ENCODE data around the gene ZNF618. TPM values are rescaled to one million over a fixed set of nuclear protein-coding genes. Genes with fewer than 3 reads are reported as not detected.

ZNF618 gene
- total RNA-seq, 5 donors from 2014 or later (not counting 1 experiment from before 2014, with no cell fraction given) = 0.73 to 3.0 (median 1.4) TPM

GRCh38 chr9:114057161-114057885 is 181.2 kb downstream of the ZNF618 start:
- H3K27me3 ChIP-seq (replicated peaks in 1 of 2; ENCODE audit: control insufficient read depth in 2 of 2, extremely low read depth in 1 of 2, insufficient read depth in 2 of 2, low read length in 1 of 2) = peaks cover 0 to 13% of the 10 kb centered on the region in 2 experiments
- CTCF ChIA-PET = no interaction called here
- Mint-ChIP-seq H3K4me1 (no peaks in the 10 kb centered on the region), H3K27me3 (peaks cover 6 to 9% of the 10 kb centered on the region in 2 donors), H3K4me3 (no peak overlapping the region), H3K27ac (no peak overlapping the region), H3K36me3 (no peaks in the 10 kb centered on the region), H3K9me3 (no peaks in the 10 kb centered on the region)
- POLR2A ChIA-PET = no interaction called here
- ATAC-seq (replicated peaks in 1 of 4) (no peak), DNase-seq (no peak)
- no peaks in the 10 kb centered on the region for H3K4me1 ChIP-seq (ENCODE audit: control insufficient read depth in 1 of 2, extremely low read depth in 1 of 2, insufficient read depth in 2 of 2, low read length in 2 of 2)
- H3K27ac ChIP-seq (ENCODE audit: low read length) = no peak overlapping the region
- 17% methylated on average over 1 of the region's 7 CpGs for WGBS (ENCODE audit: insufficient coverage)
- H3K36me3 ChIP-seq (ENCODE audit: control insufficient read depth in 2 of 2, extremely low read depth in 1 of 2, insufficient read depth in 1 of 2, low read length in 1 of 2) = no peaks in the 10 kb centered on the region
- no peak overlapping the region for H3K4me3 ChIP-seq (ENCODE audit: control insufficient read depth in 1 of 2, extremely low read depth in 1 of 2, low read length in 1 of 2)
- H3K9me3 ChIP-seq = no peaks in the 10 kb centered on the region

GRCh38 chr9:114058688-114059046 is 182.6 kb downstream of the ZNF618 start:
- CTCF ChIA-PET = no interaction called here
- H3K27ac Mint-ChIP-seq = no peak overlapping the region

GRCh38 chr9:114059047-114059803 is 183.1 kb downstream of the ZNF618 start:
- peaks cover 0 to 19% of the 10 kb centered on the region in 2 experiments for H3K27me3 ChIP-seq (replicated peaks in 1 of 2; ENCODE audit: control insufficient read depth in 2 of 2, extremely low read depth in 1 of 2, insufficient read depth in 2 of 2, low read length in 1 of 2)
- no peaks in the 10 kb centered on the region for H3K36me3 Mint-ChIP-seq
- POLR2A ChIA-PET = no interaction called here
- H3K9me3 Mint-ChIP-seq = no peaks in the 10 kb centered on the region
- peaks cover 16 to 19% of the 10 kb centered on the region in 2 donors for H3K27me3 Mint-ChIP-seq
- H3K4me1 Mint-ChIP-seq = no peaks in the 10 kb centered on the region
- 77% methylated on average over 2 of the region's 8 CpGs for WGBS (ENCODE audit: insufficient coverage)
- H3K27ac ChIP-seq (ENCODE audit: low read length) = no peak overlapping the region
- H3K9me3 ChIP-seq = no peaks in the 10 kb centered on the region
- no peak overlapping the region for H3K4me3 ChIP-seq (ENCODE audit: control insufficient read depth in 1 of 2, extremely low read depth in 1 of 2, low read length in 1 of 2)
- no peaks in the 10 kb centered on the region for H3K36me3 ChIP-seq (ENCODE audit: control insufficient read depth in 2 of 2, extremely low read depth in 1 of 2, insufficient read depth in 1 of 2, low read length in 1 of 2)
- H3K4me1 ChIP-seq (ENCODE audit: control insufficient read depth in 1 of 2, extremely low read depth in 1 of 2, insufficient read depth in 2 of 2, low read length in 2 of 2) = no peaks in the 10 kb centered on the region
- no peak overlapping the region for H3K27ac Mint-ChIP-seq
- CTCF ChIA-PET = no interaction called here
- no peak for ATAC-seq (replicated peaks in 1 of 4)
- DNase-seq = no peak
- no peak overlapping the region for H3K4me3 Mint-ChIP-seq

More at GRCh38 chr9:114058688-114059046, 182.6 kb downstream of the ZNF618 start:
- DNase-seq = no peak
- Mint-ChIP-seq H3K27me3 (peaks cover 16 to 18% of the 10 kb centered on the region in 2 donors), H3K9me3 (no peaks in the 10 kb centered on the region), H3K4me3 (no peak overlapping the region), H3K36me3 (no peaks in the 10 kb centered on the region), H3K4me1 (no peaks in the 10 kb centered on the region)
- ATAC-seq (replicated peaks in 1 of 4) = no peak
- Histone ChIP-seq H3K4me1 (ENCODE audit: control insufficient read depth in 1 of 2, extremely low read depth in 1 of 2, insufficient read depth in 2 of 2, low read length in 2 of 2) (no peaks in the 10 kb centered on the region), H3K36me3 (ENCODE audit: control insufficient read depth in 2 of 2, extremely low read depth in 1 of 2, insufficient read depth in 1 of 2, low read length in 1 of 2) (no peaks in the 10 kb centered on the region), H3K4me3 (ENCODE audit: control insufficient read depth in 1 of 2, extremely low read depth in 1 of 2, low read length in 1 of 2) (no peak overlapping the region), H3K27ac (ENCODE audit: low read length) (no peak overlapping the region), H3K27me3 (replicated peaks in 1 of 2; ENCODE audit: control insufficient read depth in 2 of 2, extremely low read depth in 1 of 2, insufficient read depth in 2 of 2, low read length in 1 of 2) (peaks cover 0 to 19% of the 10 kb centered on the region in 2 experiments), H3K9me3 (no peaks in the 10 kb centered on the region)
- POLR2A ChIA-PET = no interaction called here
- WGBS (ENCODE audit: insufficient coverage) = 100% methylated on average over 1 of the region's 4 CpGs

GRCh38 chr9:114060070-114060469 is 184.0 kb downstream of the ZNF618 start:
- 86% methylated on average over 7 of the region's 8 CpGs for WGBS (ENCODE audit: insufficient coverage)
- POLR2A ChIA-PET = no interaction called here
- peaks cover 16 to 19% of the 10 kb centered on the region in 2 donors for H3K27me3 Mint-ChIP-seq
- no peaks in the 10 kb centered on the region for H3K36me3 ChIP-seq (ENCODE audit: control insufficient read depth in 2 of 2, extremely low read depth in 1 of 2, insufficient read depth in 1 of 2, low read length in 1 of 2)
- H3K27ac Mint-ChIP-seq = no peak overlapping the region
- DNase-seq = no peak
- H3K36me3 Mint-ChIP-seq = no peaks in the 10 kb centered on the region
- H3K9me3 ChIP-seq = no peaks in the 10 kb centered on the region
- no peak overlapping the region for H3K4me3 Mint-ChIP-seq
- H3K27me3 ChIP-seq (replicated peaks in 1 of 2; ENCODE audit: control insufficient read depth in 2 of 2, extremely low read depth in 1 of 2, insufficient read depth in 2 of 2, low read length in 1 of 2) = peaks cover 0 to 19% of the 10 kb centered on the region in 2 experiments
- CTCF ChIA-PET = no interaction called here
- H3K4me1 ChIP-seq (ENCODE audit: control insufficient read depth in 1 of 2, extremely low read depth in 1 of 2, insufficient read depth in 2 of 2, low read length in 2 of 2) = no peaks in the 10 kb centered on the region
- H3K27ac ChIP-seq (ENCODE audit: low read length) = no peak overlapping the region
- no peak overlapping the region for H3K4me3 ChIP-seq (ENCODE audit: control insufficient read depth in 1 of 2, extremely low read depth in 1 of 2, low read length in 1 of 2)
- no peaks in the 10 kb centered on the region for H3K4me1 Mint-ChIP-seq
- no peaks in the 10 kb centered on the region for H3K9me3 Mint-ChIP-seq
- ATAC-seq (replicated peaks in 1 of 4) = no peak

- Histone ChIP-seq H3K27me3 (replicated peaks in 1 of 2; ENCODE audit: control insufficient read depth in 2 of 2, extremely low read depth in 1 of 2, insufficient read depth in 2 of 2, low read length in 1 of 2) (peaks cover 0 to 19% of the 10 kb centered on the region in 2 experiments), H3K36me3 (ENCODE audit: control insufficient read depth in 2 of 2, extremely low read depth in 1 of 2, insufficient read depth in 1 of 2, low read length in 1 of 2) (no peaks in the 10 kb centered on the region), H3K27ac (ENCODE audit: low read length) (no peak overlapping the region), H3K4me3 (ENCODE audit: control insufficient read depth in 1 of 2, extremely low read depth in 1 of 2, low read length in 1 of 2) (no peak overlapping the region), H3K9me3 (no peaks in the 10 kb centered on the region), H3K4me1 (ENCODE audit: control insufficient read depth in 1 of 2, extremely low read depth in 1 of 2, insufficient read depth in 2 of 2, low read length in 2 of 2) (no peaks in the 10 kb centered on the region)
- Mint-ChIP-seq H3K27me3 (peaks cover 16 to 19% of the 10 kb centered on the region in 2 donors), H3K36me3 (no peaks in the 10 kb centered on the region), H3K4me1 (no peaks in the 10 kb centered on the region), H3K9me3 (no peaks in the 10 kb centered on the region), H3K4me3 (no peak overlapping the region), H3K27ac (no peak overlapping the region)
- DNase-seq (no peak), ATAC-seq (replicated peaks in 1 of 4) (no peak)
- POLR2A ChIA-PET = no interaction called here
- CTCF ChIA-PET = no interaction called here
- 62% methylated on average over 5 of the region's 9 CpGs for whole genome bisulfite sequencing (ENCODE audit: insufficient coverage)
Measured at GRCh38 chr9:114060711-114061110, 184.6 kb downstream of the ZNF618 start.

GRCh38 chr9:114061292-114061691 is 185.2 kb downstream of the ZNF618 start:
- POLR2A ChIA-PET = no interaction called here
- 80% methylated on average over 8 of the region's 12 CpGs for WGBS (ENCODE audit: insufficient coverage)
- DNase-seq (no peak), ATAC-seq (replicated peaks in 1 of 4) (no peak)
- no peak overlapping the region for H3K27ac Mint-ChIP-seq
- Histone ChIP-seq H3K27me3 (replicated peaks in 1 of 2; ENCODE audit: control insufficient read depth in 2 of 2, extremely low read depth in 1 of 2, insufficient read depth in 2 of 2, low read length in 1 of 2) (peaks cover 0 to 19% of the 10 kb centered on the region in 2 experiments), H3K4me1 (ENCODE audit: control insufficient read depth in 1 of 2, extremely low read depth in 1 of 2, insufficient read depth in 2 of 2, low read length in 2 of 2) (no peaks in the 10 kb centered on the region), H3K27ac (ENCODE audit: low read length) (no peak overlapping the region), H3K9me3 (no peaks in the 10 kb centered on the region), H3K4me3 (ENCODE audit: control insufficient read depth in 1 of 2, extremely low read depth in 1 of 2, low read length in 1 of 2) (no peak overlapping the region), H3K36me3 (ENCODE audit: control insufficient read depth in 2 of 2, extremely low read depth in 1 of 2, insufficient read depth in 1 of 2, low read length in 1 of 2) (no peaks in the 10 kb centered on the region)
- CTCF ChIA-PET = no interaction called here
- peaks cover 16 to 19% of the 10 kb centered on the region in 2 donors for H3K27me3 Mint-ChIP-seq
- no peaks in the 10 kb centered on the region for H3K4me1 Mint-ChIP-seq
- no peaks in the 10 kb centered on the region for H3K36me3 Mint-ChIP-seq
- no peak overlapping the region for H3K4me3 Mint-ChIP-seq
- no peaks in the 10 kb centered on the region for H3K9me3 Mint-ChIP-seq

All from T-cell (primary cell).